Endothelial cell of umbilical vein (primary cell): ENCODE measurements around the gene DTNA. TPM values are rescaled to one million over a fixed set of nuclear protein-coding genes. Genes with fewer than 3 reads are reported as not detected.
"Not testable (repeated sequence)": the region's sequence is repeated elsewhere in the genome, so short reads cannot be mapped to it uniquely, and the experiment has no call there.

Source experiments
- BruUV-seq: library from RNA; stranded (reverse); fragments of 400-500 nt; replicated peaks from 2 replicates; lab custom pipeline; 2021; lab: Mats Ljungman, UMichigan
- CTCF ChIA-PET: fragments of 300-600, 350-600 bp; sonication (Branson Sonifier 250); formaldehyde crosslinking; loops from one replicate; lab custom pipeline; 2021; ENCODE audit warnings: antibody characterized with exemption, inconsistent platforms; lab: Charles Lee
- POLR2A ChIA-PET: fragments of 300-600, 350-600 bp; sonication (Branson Sonifier 250); formaldehyde crosslinking; loops from one replicate; lab custom pipeline; 2021; ENCODE audit warnings: antibody characterized with exemption, inconsistent platforms; lab: Charles Lee
- DNase-seq: peaks from one replicate; pipeline ENCODE4 v3.0.0-alpha.2; 2011; ENCODE audit warnings: low read depth, low spot score
- FAIRE-seq: peaks from 2 replicates; lab custom pipeline; 2011; peaks lifted over from hg19 to GRCh38; lab: Jason Lieb, UNC
- H2AFZ ChIP-seq: 2 replicates; pipeline ENCODE4 v1.6.0; 2012; ENCODE audit warnings: low read depth, low read length, control low read depth, inconsistent platforms
- H3K27ac ChIP-seq: 2 replicates; pipeline ENCODE4 v1.5.1; 2011; ENCODE audit warnings: low read depth, mild to moderate bottlenecking, control low read depth, low read length, moderate library complexity; ENCODE audit not compliant: insufficient read depth
- H3K27me3 ChIP-seq, 2 experiments: 2 replicates each; pipeline versions ENCODE4 v1.6.0 to v1.6.1; 2011; ENCODE audit warnings: low read length in 2 of 2, mixed read lengths in 1 of 2; ENCODE audit not compliant: control insufficient read depth in 2 of 2, insufficient read depth in 2 of 2
- H3K36me3 ChIP-seq, 2 experiments: 2 replicates in 1 of 2; 3 replicates in 1 of 2; pipeline ENCODE4 v1.5.1; 2011; ENCODE audit warnings: low read length in 2 of 2, mild to moderate bottlenecking in 1 of 2, moderate library complexity in 1 of 2; ENCODE audit not compliant: control insufficient read depth in 2 of 2, insufficient read depth in 2 of 2; ENCODE audit errors: extremely low read depth in 1 of 2
- H3K4me1 ChIP-seq: 3 replicates; pipeline ENCODE4 v1.5.1; 2011; ENCODE audit warnings: mild to moderate bottlenecking, low read length; ENCODE audit not compliant: control insufficient read depth, insufficient read depth; ENCODE audit errors: extremely low read depth
- H3K4me2 ChIP-seq: 2 replicates; pipeline ENCODE4 v1.6.1; 2011; ENCODE audit warnings: low read length, control low read depth, mixed read lengths; ENCODE audit not compliant: insufficient read depth
- H3K4me3 ChIP-seq, 3 experiments: fragments of 200-600 bp in 1 of 3; sonication (generic), shearing (Covaris generic) in 1 of 3; replicated peaks in 1 of 3; 2 replicates each; pipeline ENCODE4 v1.5.1; 2011 to 2016; ENCODE audit warnings: control low read depth in 3 of 3, low read length in 3 of 3, mild to moderate bottlenecking in 2 of 3, inconsistent platforms in 1 of 3, low read depth in 1 of 3, moderate library complexity in 1 of 3; ENCODE audit not compliant: insufficient read depth in 1 of 3
- H3K79me2 ChIP-seq: 2 replicates; pipeline ENCODE4 v1.6.0; 2012; ENCODE audit warnings: low read length, inconsistent platforms; ENCODE audit not compliant: control insufficient read depth, insufficient read depth
- H3K9ac ChIP-seq: replicated peaks from 2 replicates; pipeline ENCODE3; 2011; ENCODE audit warnings: low read length, control low read depth; ENCODE audit not compliant: insufficient read depth; ENCODE audit errors: extremely low read depth
- H3K9me1 ChIP-seq: replicated peaks from 3 replicates; pipeline ENCODE4 v1.6.0; 2011; ENCODE audit warnings: mild to moderate bottlenecking, low read length; ENCODE audit not compliant: control insufficient read depth, insufficient read depth; ENCODE audit errors: extremely low read depth
- H3K9me3 ChIP-seq: replicated peaks from 2 replicates; pipeline ENCODE4 v1.5.1; 2012; ENCODE audit warnings: low read length, inconsistent platforms; ENCODE audit not compliant: control insufficient read depth, insufficient read depth
- H4K20me1 ChIP-seq: replicated peaks from 2 replicates; pipeline ENCODE3; 2011; ENCODE audit warnings: mild to moderate bottlenecking, low read length; ENCODE audit not compliant: control insufficient read depth, insufficient read depth; ENCODE audit errors: extremely low read depth
- EZH2 ChIP-seq: IDR thresholded peaks from 2 replicates; pipeline ENCODE4 v1.6.1; 2012; ENCODE audit warnings: borderline replicate concordance, low read depth, mild to moderate bottlenecking, moderate library complexity, low read length, inconsistent platforms; ENCODE audit not compliant: severe bottlenecking
- dilution Hi-C: fragments of 300-500 bp; cut with MboI; formaldehyde crosslinking; loops from one replicate; pipeline ENCODE4 v1.15.0; 2019; ENCODE audit warnings: low sequenced_read_pairs; ENCODE audit not compliant: extremely low pct_ligation_motif_present
- intact Hi-C: fragments of 100-400 bp; cut with micrococcal nuclease; formaldehyde crosslinking; loops from one replicate; pipeline ENCODE4 v1.10.0; 2022
- polyA plus RNA-seq, 4 experiments: library from polyadenylated mRNA; depleted of rRNA in 3 of 4; stranded (reverse) in 3 of 4; unstranded in 1 of 4; fragments of >200 nt; gene quantifications; 2 replicates each; pipeline versions ENCODE4 v1.2.1 to v1.2.3, GENCODE V29; 2011 to 2012; ENCODE audit warnings: missing spikeins in 1 of 4
- total RNA-seq: library from RNA; stranded (reverse); gene quantifications from 2 replicates; pipeline ENCODE4 v1.2.3, GENCODE V29; 2021

The DTNA gene
- total and polyA plus RNA-seq, 2 donors (not counting 3 experiments of a cell fraction or from before 2014, with no cell fraction given), result 6.6 to 15.3 TPM

- dilution Hi-C loops, result no loop called here
- FAIRE-seq, result no peak
- Histone ChIP-seq H3K79me2 (no peaks in the 10 kb centered on the region), H4K20me1 (no peaks in the 10 kb centered on the region), H3K9me1 (no peaks in the 10 kb centered on the region), H3K9ac (no peak overlapping the region), H3K27me3 (no peaks in the 10 kb centered on the region), H3K4me2 (no peak overlapping the region), H2AFZ (no peak overlapping the region), H3K36me3 (no peaks in the 10 kb centered on the region), H3K9me3 (no peaks in the 10 kb centered on the region), H3K27ac (no peak overlapping the region), H3K4me3 (no peak overlapping the region), H3K4me1 (no peaks in the 10 kb centered on the region)
- no peak for DNase-seq
- intact Hi-C loops, result no loop called here
- ChIA-PET CTCF (interaction anchor here (5.6 kb wide), 1 partner anchor 62 kb away, joined by 28 read pairs; no protein-coding TSS in a partner anchor), POLR2A (no interaction called here)
- BruUV-seq, result no TSS peak
- TF ChIP-seq EZH2, result no peak
Observed at GRCh38 chr18:34723143-34723542, 13.0 kb downstream of the DTNA start.

DNA sequence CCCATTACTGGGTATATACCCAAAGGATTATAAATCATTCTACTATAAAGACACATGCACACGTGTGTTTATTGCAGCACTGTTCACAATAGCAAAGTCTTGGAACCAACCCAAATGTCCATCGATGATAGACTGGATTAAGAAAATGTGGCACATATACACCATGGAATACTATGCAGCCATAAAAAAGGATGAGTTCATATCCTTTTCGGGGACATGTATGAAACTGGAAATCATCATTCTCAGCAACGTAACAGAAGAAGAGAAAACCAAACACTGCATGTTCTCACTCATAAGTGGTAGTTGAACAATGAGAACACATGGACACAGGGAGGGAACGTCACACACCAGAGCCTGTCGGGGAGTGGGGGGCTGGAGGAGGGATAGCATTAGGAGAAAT lies 15.6 kb downstream of the DTNA start:
- H2AFZ ChIP-seq, H4K20me1 ChIP-seq, DNase-seq, BruUV-seq, H3K4me1 ChIP-seq, H3K9ac ChIP-seq, H3K9me3 ChIP-seq, H3K79me2 ChIP-seq, H3K27me3 ChIP-seq, H3K9me1 ChIP-seq, H3K36me3 ChIP-seq, dilution Hi-C loops, H3K4me2 ChIP-seq, POLR2A ChIA-PET, H3K27ac ChIP-seq, H3K4me3 ChIP-seq, CTCF ChIA-PET, FAIRE-seq: not testable (repeated sequence)
- intact Hi-C loops, result loop anchor here (5.0 kb wide), 1 partner anchor 63 kb away; no protein-coding TSS in a partner anchor
